ENCODE data around the gene UBLCP1.
"Not testable (repeated sequence)": the region's sequence is repeated elsewhere in the genome, so short reads cannot be mapped to it uniquely, and the experiment has no call there.

The UBLCP1 gene

DNA sequence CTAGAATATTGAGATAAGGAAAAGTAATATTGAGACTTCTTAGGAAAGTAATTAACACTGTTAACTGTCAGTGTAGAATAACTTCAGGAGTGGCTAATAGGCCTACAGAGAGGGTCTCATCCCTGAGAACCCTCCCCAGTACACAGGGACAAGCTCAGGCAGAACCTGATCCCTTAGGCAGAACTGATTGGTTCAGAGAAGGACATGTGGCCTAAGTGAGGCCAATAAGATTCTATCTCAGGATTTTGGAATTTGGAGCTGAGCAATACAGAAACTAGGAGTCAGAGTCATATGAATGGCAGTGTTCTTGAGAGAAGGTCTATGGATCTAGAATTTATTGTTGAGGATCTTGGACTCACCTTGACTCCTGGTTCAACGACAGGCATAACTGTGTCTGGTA, 10.9 kb upstream of the UBLCP1 start:
- DNase-seq (ENCODE audit: low spot score): no peak

DNA sequence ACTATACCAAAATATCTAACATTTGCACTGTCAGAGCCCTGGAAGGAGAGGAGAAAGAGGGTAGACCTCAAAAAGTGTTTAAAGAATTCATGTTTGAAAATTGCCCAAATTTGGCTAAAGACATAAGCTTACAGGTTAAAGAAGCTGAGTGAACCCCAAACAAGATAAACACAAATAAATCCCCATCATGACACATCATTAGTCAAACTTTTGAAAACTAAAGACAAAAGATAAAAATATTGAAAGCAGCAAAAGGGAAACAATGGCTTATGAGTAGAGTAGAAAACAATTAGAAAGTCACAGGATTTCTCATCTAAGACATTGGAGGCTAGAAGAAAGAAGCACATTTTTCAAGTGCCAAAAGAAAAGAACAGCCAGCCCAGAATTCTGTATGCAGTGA, 6.1 kb upstream of the UBLCP1 start:
- DNase-seq (ENCODE audit: low spot score): no peak

DNA sequence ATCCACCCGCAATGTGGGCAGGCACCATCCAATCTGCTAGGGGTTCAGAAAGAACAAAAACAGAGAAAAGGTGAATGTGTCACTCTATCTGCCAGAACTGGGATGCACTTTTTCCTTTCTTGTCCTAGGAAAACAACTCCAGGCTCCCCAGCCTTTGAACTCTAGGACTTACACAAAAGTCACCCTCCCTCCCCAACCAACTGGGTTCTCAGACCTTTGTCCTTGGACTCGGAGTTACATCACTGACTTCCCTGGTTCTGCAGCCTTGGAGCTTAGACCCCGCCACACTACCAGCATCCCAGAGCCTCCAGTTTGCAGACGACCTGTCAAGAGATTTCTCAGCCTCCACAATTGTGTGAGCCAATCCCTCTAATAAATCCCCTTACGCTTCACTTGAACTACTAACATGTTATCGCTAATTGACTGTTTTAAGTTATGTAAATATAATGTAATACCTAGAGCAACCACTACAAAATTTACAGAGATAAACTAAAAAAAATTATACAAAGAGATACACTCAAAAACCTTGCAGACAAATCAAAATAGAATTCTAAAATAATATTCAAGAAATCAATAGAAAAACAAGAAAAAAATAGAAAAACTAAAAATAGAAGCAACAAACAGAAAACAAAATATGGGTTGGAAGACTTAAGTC, 5.3 kb upstream of the UBLCP1 start:
- DNase-seq (ENCODE audit: low spot score): no peak

DNA sequence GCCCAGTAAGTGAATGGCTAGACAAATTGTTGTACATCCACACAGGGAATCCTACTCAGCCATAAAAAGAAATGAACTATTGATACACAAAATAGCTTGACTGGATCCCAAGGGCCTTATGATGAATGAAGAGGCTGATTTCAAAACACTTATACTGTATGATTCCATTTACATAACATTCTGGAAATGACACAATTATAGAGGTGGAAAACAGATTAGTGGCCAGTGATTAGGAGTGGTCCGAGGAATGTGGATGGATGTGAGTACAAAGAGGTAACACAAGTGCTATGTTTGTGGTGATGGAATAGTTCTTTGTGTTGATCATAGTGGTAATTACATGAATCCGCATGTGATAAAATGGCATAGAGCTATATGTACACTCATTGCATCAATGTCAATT, 4.7 kb upstream of the UBLCP1 start:
- DNase-seq (ENCODE audit: low spot score): no peak

DNA sequence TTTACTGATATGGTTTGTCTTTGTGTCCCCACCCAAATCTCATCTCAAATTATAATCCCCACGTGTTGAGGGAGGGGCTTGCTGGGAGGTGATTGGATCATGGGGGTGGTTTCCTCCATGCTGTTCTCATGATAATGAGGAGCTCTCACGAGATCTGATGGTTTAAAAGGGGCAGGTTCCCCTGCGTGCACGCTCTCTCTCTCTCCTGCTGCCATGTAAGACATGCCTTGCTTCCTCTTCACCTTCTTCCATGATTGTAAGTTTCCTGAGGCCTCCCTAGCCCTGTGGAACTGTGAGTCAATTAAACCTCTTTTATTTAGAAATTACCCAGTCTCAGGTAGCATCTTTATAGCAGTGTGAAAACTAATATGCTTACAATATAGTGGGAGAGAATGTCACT, 2.9 kb upstream of the UBLCP1 start:
- DNase-seq (ENCODE audit: low spot score): not testable (repeated sequence)

- DNase-seq (ENCODE audit: low spot score): no peak
Observed at GRCh38 chr5:159262472-159262858, 625 bp upstream of the UBLCP1 start.

DNA sequence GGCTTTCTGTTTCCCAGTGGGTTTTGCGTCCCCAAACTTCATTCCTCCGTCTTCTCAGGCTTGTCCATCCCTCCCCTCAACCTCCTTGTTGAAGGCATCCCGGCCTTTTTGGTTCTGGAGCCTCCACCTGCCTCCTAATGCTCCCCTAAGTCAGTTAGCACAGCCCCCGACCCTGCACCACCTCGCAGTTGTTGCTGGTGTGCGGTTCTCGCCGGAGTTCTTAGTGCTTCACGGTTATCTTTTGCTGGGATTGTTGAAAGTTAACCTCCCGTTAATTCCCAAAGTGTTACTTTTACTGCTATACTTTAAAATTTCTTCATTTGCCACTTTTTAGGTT, 447 bp downstream of the UBLCP1 start:
- peak; percentile 6 for DNase-seq (ENCODE audit: low spot score)

GRCh38 chr5:159266764-159267163, 3.7 kb downstream of the UBLCP1 start:
- DNase-seq (ENCODE audit: low spot score): not testable (repeated sequence)

GRCh38 chr5:159269723-159270122, 6.6 kb downstream of the UBLCP1 start:
- no peak for DNase-seq (ENCODE audit: low spot score)

- DNase-seq (ENCODE audit: low spot score): no peak
Observed at GRCh38 chr5:159273923-159274322, 10.8 kb downstream of the UBLCP1 start.

- no peak for DNase-seq (ENCODE audit: low spot score)
Observed at GRCh38 chr5:159274676-159275075, 11.6 kb downstream of the UBLCP1 start.

GRCh38 chr5:159286420-159287035, 23.4 kb downstream of the UBLCP1 start:
- DNase-seq (ENCODE audit: low spot score): peak; percentile 28

GRCh38 chr5:159290741-159291140, 27.7 kb downstream of the UBLCP1 start:
- DNase-seq (ENCODE audit: low spot score): no peak

DNA sequence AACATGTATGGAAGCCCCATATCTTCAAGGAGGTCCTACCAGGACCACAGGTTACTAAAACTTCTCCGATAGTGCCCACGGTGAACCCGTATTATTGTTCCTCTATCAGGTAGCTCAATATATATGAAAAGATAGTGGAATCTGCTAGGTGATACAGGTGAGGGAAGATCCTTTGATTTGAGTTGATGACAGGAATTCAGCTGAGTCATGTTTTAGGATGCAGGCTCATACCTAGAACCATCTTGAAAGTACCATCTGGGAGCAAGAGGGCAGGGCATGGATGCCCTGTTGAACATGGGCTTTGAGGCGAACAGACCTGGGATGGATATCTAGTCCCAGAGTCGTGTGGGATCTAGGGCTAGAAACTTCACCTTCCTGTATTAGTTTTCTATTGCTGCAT, 31.8 kb downstream of the UBLCP1 start:
- no peak for DNase-seq (ENCODE audit: low spot score)

DNA sequence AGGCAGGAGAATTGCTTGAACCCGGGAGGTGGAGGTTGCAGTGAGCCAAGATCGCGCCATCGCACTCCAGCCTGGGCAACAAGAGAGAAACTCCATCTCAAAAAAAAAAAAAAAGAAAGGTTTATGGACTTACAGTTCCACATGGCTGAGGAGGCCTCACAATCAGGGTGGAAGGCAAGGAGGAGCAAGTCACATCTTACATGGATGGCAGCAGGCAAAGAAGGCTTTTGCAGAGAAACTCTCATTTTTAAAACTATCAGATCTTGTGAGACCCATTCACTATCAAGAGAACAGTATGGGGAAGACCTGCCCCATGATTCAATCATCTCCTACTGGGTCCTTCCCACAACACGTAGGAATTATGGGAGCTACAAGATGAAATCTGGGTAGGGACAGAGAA, 34.2 kb downstream of the UBLCP1 start:
- not testable (repeated sequence) for DNase-seq (ENCODE audit: low spot score)

DNA sequence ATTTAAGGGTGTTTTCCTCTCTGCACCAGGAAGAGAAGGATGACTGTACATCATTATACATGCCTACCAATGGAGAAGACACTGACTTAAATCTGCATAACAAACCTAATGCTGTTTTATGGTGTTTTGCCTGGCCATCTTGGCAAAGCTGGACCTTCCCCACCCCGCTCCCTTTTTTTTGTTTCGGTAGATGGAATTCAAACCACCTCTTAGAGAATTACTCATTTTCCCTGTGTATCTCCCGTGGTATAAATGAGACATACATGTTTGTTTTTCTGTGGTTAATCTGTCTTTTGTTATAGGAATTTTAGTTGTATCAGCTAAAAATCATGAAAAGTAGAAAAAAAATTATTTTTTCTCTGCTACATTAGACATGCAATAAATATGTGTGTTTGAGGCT, 38.4 kb downstream of the UBLCP1 start:
- DNase-seq (ENCODE audit: low spot score): no peak

DNA sequence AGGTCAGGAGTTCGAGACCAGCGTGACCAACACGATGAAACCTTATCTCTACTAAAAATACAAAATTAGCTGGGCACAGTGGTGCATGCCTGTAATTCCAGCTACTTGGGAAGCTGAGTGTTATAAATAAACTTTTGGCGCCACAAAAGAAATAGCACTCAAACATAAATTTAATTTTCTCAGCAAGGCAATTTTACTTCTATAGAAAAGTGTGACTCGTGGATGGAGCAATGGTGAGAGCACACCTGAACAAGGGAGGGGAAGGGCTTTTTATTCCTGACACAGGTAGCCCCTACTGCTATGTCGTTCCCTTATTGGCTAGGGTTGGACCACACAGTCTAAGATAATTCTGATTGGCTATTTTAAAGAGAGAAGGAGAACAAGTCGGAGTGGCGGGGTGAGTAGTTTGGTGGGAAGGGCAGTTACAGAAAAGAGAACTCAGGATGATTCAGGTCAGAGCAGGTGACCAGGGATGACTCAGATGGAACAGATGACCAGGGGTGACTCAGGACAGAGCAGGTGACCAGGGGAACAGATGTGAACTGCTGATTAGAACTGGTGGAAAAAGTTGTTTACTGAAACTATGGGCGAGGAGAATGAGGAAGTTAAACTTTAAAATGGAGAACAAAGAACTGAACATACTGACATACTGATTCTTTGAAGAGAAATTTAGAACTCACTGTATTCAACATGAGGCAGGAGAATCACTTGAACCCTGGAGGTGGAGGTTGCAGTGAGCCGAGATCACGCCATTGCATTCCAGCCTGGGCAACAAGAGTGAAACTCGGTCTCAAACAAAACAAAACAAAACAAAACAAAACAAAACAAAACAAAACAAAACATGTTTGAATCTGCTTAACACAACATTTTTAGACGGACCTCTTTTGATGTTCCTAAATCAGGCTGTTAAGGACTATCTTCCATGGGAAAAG, 39.1 kb downstream of the UBLCP1 start:
- not testable (repeated sequence) for DNase-seq (ENCODE audit: low spot score)

GRCh38 chr5:159303286-159303685, 40.2 kb downstream of the UBLCP1 start:
- DNase-seq (ENCODE audit: low spot score): no peak

DNA sequence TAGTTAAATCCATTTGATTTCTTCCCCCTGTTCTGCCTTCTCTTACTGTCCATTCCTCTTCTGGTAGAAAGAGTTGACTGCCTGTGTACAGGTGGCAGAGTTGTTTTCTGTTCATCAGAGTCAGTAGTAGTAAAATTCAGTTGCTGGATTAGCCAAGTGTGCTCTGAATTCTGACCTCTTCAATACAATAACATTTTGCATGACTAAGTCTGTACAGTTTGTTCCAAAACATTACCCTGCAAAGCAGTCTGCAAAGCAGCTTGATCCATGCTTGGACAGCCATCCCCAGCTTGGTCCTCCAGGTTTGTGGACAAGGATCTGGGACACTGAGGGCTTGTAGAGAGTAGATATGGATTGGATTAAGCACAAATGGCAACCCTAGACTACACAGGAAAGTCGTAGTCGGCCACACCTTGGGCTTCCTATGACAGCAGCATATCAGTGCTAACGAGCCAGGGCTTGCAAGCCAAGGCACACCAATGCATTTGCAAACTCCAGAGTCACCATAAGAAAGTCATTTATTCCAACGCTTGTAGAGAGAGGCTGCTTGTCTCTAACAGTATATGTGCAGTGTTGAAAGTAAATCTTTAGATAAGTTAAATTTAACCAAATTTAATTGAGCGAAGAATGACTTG, 42.0 kb downstream of the UBLCP1 start:
- no peak for DNase-seq (ENCODE audit: low spot score)

DNA sequence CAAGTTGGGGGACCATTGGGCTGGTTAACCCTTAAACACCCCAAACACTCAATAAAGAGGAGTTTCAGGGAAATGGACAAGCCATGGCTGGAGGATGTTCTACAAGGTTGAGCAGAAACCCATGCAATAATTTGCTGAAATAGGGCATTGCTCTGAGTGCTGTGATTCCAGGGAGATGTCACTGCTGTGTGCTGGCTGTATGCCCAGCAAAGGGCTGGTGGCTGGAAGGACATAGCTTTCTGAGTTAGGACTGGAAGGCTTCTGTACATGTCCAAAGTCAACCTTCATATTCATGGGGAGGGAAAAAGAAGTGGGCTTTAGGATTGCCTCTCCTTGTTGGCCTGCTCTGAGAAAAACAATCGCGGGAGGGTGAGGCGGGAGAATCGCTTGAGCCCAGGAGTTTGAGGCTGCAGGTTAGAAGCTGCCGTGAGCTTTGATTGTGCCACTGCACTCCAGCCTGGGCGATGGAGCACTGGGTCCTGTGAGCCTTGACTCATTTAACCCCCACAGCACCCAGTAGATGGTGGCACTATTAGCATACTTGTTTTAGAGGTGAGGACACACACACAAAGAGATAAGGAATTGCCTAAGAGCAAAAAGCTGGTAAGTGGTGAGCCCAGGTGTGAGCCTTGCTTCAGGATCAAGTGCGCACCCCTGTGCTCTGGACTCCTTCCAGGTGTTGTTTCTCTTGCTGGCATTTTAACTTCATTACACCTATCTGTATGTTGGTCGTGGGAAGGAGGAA, 46.8 kb downstream of the UBLCP1 start:
- no peak for DNase-seq (ENCODE audit: low spot score)

DNA sequence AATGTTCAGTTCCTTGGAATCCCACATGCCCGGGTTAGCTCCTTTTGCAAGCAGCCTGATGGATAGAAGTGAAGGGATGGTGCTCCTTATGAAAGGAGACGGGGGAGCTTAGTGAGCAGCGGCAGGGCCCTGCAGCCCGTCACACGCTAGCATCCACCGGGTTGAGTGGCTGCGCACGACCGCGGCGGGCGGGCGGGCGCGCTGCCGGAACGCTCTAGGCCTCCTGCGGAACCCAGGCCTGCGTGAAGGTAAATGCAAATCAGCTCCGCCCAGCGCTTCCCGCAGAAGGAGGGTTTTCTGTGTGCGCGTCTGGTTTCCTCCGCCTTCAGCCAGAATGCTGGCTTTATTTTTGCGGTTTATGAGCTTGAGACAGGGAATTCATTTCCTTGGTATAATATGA, 47.4 kb downstream of the UBLCP1 start:
- no peak for DNase-seq (ENCODE audit: low spot score)

DNA sequence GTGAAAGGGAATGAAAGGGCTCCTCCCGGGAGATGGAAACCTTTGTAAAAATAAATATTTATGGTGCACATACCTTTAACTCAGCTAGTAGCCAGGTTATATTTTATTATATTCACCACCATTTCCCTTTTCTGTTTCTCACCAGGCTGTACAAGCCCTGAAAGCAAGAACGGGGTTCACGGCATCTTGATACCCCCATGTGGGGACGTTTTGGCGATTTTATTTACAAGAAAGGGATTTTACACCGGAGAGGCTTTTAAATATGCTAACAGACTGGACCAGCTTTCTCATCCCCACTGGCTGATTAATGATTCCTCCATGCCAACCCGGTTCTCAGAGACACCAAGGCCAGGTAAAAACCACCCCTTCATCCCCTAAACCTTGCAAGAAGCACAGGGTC, 48.0 kb downstream of the UBLCP1 start:
- DNase-seq (ENCODE audit: low spot score): no peak
